H1 (cell line): ENCODE data around the gene THYN1. TPM values are rescaled to one million over a fixed set of nuclear protein-coding genes. Genes with fewer than 3 reads are reported as not detected.
A peak's percentile ranks its signal among the peaks of the same experiment; 100 is the strongest.

Source experiments
- CTCF ChIA-PET: fragments of 300-600 bp; sonication (Branson Sonifier 250); formaldehyde crosslinking; loops from one replicate; lab custom pipeline; 2021; ENCODE audit not compliant: partially characterized antibody; lab: Charles Lee
- POLR2A ChIA-PET: fragments of 300-600 bp; sonication (Branson Sonifier 250); formaldehyde crosslinking; loops from one replicate; lab custom pipeline; 2021; ENCODE audit warnings: inconsistent platforms; ENCODE audit not compliant: partially characterized antibody; lab: Charles Lee
- DNase-seq, 2 experiments: peaks; one replicate each; pipeline versions ENCODE4 v3.0.0 to v3.0.0-alpha.2; 2010 to 2022; ENCODE audit warnings: low spot score in 2 of 2, low read depth in 1 of 2, mixed read lengths in 1 of 2
- FAIRE-seq: peaks from 2 replicates; lab custom pipeline; 2011; peaks lifted over from hg19 to GRCh38; lab: Jason Lieb, UNC
- H2AFZ ChIP-seq: 2 replicates; pipeline ENCODE4 v1.8.1; 2012; ENCODE audit warnings: low read length, inconsistent platforms
- H2AK5ac ChIP-seq: 2 replicates; pipeline ENCODE4 v1.6.1; 2013; ENCODE audit warnings: low read depth, low read length
- H2BK120ac ChIP-seq: replicated peaks from 2 replicates; pipeline ENCODE3; 2013; ENCODE audit warnings: low read depth, low read length, inconsistent platforms
- H2BK12ac ChIP-seq: 2 replicates; pipeline ENCODE4 v1.6.1; 2013; ENCODE audit warnings: low read depth, low read length
- H2BK15ac ChIP-seq: 2 replicates; pipeline ENCODE4 v1.6.1; 2013; ENCODE audit warnings: low read length
- H2BK20ac ChIP-seq: 2 replicates; pipeline ENCODE4 v1.6.1; 2013; ENCODE audit warnings: low read length
- H2BK5ac ChIP-seq: 2 replicates; pipeline ENCODE4 v1.6.1; 2013; ENCODE audit warnings: low read depth, low read length
- H3K14ac ChIP-seq: 2 replicates; pipeline ENCODE4 v1.6.1; 2013; ENCODE audit warnings: inconsistent platforms; ENCODE audit not compliant: insufficient read length
- H3K18ac ChIP-seq: 2 replicates; pipeline ENCODE4 v1.6.1; 2013; ENCODE audit warnings: low read length; ENCODE audit errors: extremely low read depth
- H3K23ac ChIP-seq: 2 replicates; pipeline ENCODE4 v1.6.1; 2013; ENCODE audit warnings: inconsistent platforms; ENCODE audit not compliant: insufficient read length
- H3K23me2 ChIP-seq: 2 replicates; pipeline ENCODE4 v1.6.1; 2013; ENCODE audit warnings: low read depth, low read length
- H3K27ac ChIP-seq: 2 replicates; pipeline ENCODE4 v1.6.1; 2011; ENCODE audit warnings: low read depth, low read length, inconsistent platforms
- H3K27me3 ChIP-seq, 4 experiments: replicated peaks in 1 of 4; 1 replicate in 1 of 4; 2 replicates in 3 of 4; pipeline versions ENCODE4 v1.6.1 to v1.8.1; 2011 to 2013; ENCODE audit warnings: low read length in 3 of 4, mild to moderate bottlenecking in 3 of 4, inconsistent platforms in 2 of 4, mixed read lengths in 2 of 4, moderate library complexity in 1 of 4; ENCODE audit not compliant: control insufficient read depth in 3 of 4, insufficient read depth in 3 of 4; ENCODE audit errors: extremely low read depth in 1 of 4
- H3K36me3 ChIP-seq, 4 experiments: 2 replicates each; pipeline versions ENCODE4 v1.6.1 to v1.8.1; 2011 to 2013; ENCODE audit warnings: mild to moderate bottlenecking in 4 of 4, low read length in 3 of 4, moderate library complexity in 2 of 4, control low read depth in 1 of 4, inconsistent platforms in 1 of 4; ENCODE audit not compliant: insufficient read depth in 4 of 4, control insufficient read depth in 2 of 4
- H3K4ac ChIP-seq: replicated peaks from 2 replicates; pipeline ENCODE3; 2013; ENCODE audit warnings: low read length, low read depth, mixed read lengths, inconsistent platforms; ENCODE audit not compliant: insufficient read length
- H3K4me1 ChIP-seq, 4 experiments: replicated peaks in 1 of 4; 1 replicate in 1 of 4; 2 replicates in 3 of 4; pipeline versions ENCODE4 v1.6.1 to v1.8.1; 2011 to 2013; ENCODE audit warnings: low read length in 3 of 4, inconsistent platforms in 2 of 4, mixed read lengths in 1 of 4; ENCODE audit not compliant: insufficient read depth in 4 of 4, control insufficient read depth in 3 of 4
- H3K4me2 ChIP-seq, 2 experiments: 2 replicates each; pipeline versions ENCODE4 v1.6.1 to v1.8.1; 2011 to 2013; ENCODE audit warnings: low read depth in 2 of 2, low read length in 2 of 2, control low read depth in 1 of 2, inconsistent platforms in 1 of 2, mild to moderate bottlenecking in 1 of 2; ENCODE audit not compliant: insufficient read depth in 1 of 2
- H3K4me3 ChIP-seq, 4 experiments: fragments of 200-600, 300-600 bp in 1 of 4; sonication (generic), shearing (Covaris generic), sonication (Bioruptor Twin) in 1 of 4; 2 replicates each; pipeline versions ENCODE4 v1.5.1 to v1.8.1; 2011 to 2016; ENCODE audit warnings: low read length in 4 of 4, low read depth in 3 of 4, control low read depth in 2 of 4, inconsistent platforms in 2 of 4, mild to moderate bottlenecking in 2 of 4, mixed read lengths in 1 of 4, moderate library complexity in 1 of 4; ENCODE audit not compliant: insufficient read depth in 2 of 4; ENCODE audit errors: extremely low read depth in 1 of 4
- H3K56ac ChIP-seq: replicated peaks from 2 replicates; pipeline ENCODE3; 2013; ENCODE audit warnings: low read depth, mild to moderate bottlenecking, mixed read lengths, low read length, inconsistent platforms; ENCODE audit not compliant: insufficient read length
- H3K79me1 ChIP-seq: 2 replicates; pipeline ENCODE4 v1.6.1; 2013; ENCODE audit warnings: low read depth, low read length, control low read depth
- H3K79me2 ChIP-seq, 2 experiments: 2 replicates each; pipeline versions ENCODE4 v1.6.1 to v1.8.1; 2012 to 2013; ENCODE audit warnings: low read length in 2 of 2, mild to moderate bottlenecking in 2 of 2, inconsistent platforms in 1 of 2; ENCODE audit not compliant: insufficient read depth in 2 of 2, control insufficient read depth in 1 of 2
- H3K9ac ChIP-seq, 4 experiments: replicated peaks in 1 of 4; 1 replicate in 1 of 4; 2 replicates in 3 of 4; pipeline versions ENCODE4 v1.6.1 to v1.8.1; 2011 to 2013; ENCODE audit warnings: low read depth in 3 of 4, low read length in 3 of 4, control low read depth in 2 of 4, mild to moderate bottlenecking in 2 of 4, moderate library complexity in 2 of 4, inconsistent platforms in 1 of 4; ENCODE audit errors: extremely low read depth in 1 of 4
- H3K9me3 ChIP-seq, 2 experiments: 2 replicates each; pipeline versions ENCODE4 v1.6.1 to v1.8.1; 2012 to 2013; ENCODE audit warnings: mild to moderate bottlenecking in 2 of 2, moderate library complexity in 2 of 2, control low read depth in 1 of 2, inconsistent platforms in 1 of 2, low read depth in 1 of 2, low read length in 1 of 2, mixed read lengths in 1 of 2; ENCODE audit not compliant: insufficient read depth in 2 of 2
- H4K20me1 ChIP-seq, 2 experiments: replicated peaks in 1 of 2; 2 replicates each; pipeline versions ENCODE3 to v1.8.1; 2011 to 2013; ENCODE audit warnings: inconsistent platforms in 2 of 2, low read length in 2 of 2, mild to moderate bottlenecking in 1 of 2; ENCODE audit not compliant: insufficient read depth in 2 of 2, control insufficient read depth in 1 of 2
- H4K5ac ChIP-seq: 2 replicates; pipeline ENCODE4 v1.6.1; 2013; ENCODE audit warnings: low read length, low read depth, mixed read lengths, inconsistent platforms; ENCODE audit not compliant: insufficient read length
- H4K8ac ChIP-seq: 2 replicates; pipeline ENCODE4 v1.8.0; 2013; ENCODE audit warnings: mild to moderate bottlenecking, moderate library complexity, low read length, inconsistent platforms; ENCODE audit not compliant: insufficient read depth; ENCODE audit errors: extremely low read depth
- H4K91ac ChIP-seq: replicated peaks from 2 replicates; pipeline ENCODE3; 2013; ENCODE audit warnings: low read length, mixed read lengths, inconsistent platforms; ENCODE audit not compliant: insufficient read length
- ASH2L ChIP-seq: fragments of 200-600, 300-600 bp; sonication (generic); IDR thresholded peaks from one replicate; pipeline ENCODE4 v1.7.1; 2017; ENCODE audit warnings: low read length
- BACH1 ChIP-seq: IDR thresholded peaks from 2 replicates; pipeline ENCODE4 v1.6.1; 2012; ENCODE audit warnings: low read length, improper control_type of control experiment
- CBX5 ChIP-seq: fragments of 300-800, 300-1000 bp; sonication (generic); IDR thresholded peaks from 2 replicates; pipeline ENCODE4 v1.7.1; 2016; ENCODE audit warnings: antibody characterized with exemption, low read length, low read depth
- E2F6 ChIP-seq: IDR thresholded peaks from 2 replicates; pipeline ENCODE4 v1.6.1; 2012; ENCODE audit warnings: inconsistent platforms
- GABPA ChIP-seq: IDR thresholded peaks from 2 replicates; pipeline ENCODE4 v1.6.1; 2011; ENCODE audit warnings: mild to moderate bottlenecking, low read length, moderate library complexity, borderline replicate concordance; ENCODE audit not compliant: insufficient read depth
- KDM5A ChIP-seq: fragments of 200-600 bp; IDR thresholded peaks from 2 replicates; pipeline ENCODE4 v1.7.1; 2012; ENCODE audit warnings: mild to moderate bottlenecking, low read length, inconsistent platforms, mixed read lengths
- NANOG ChIP-seq: IDR thresholded peaks from 2 replicates; pipeline ENCODE4 v1.6.1; 2011; ENCODE audit warnings: low read length, low read depth, mild to moderate bottlenecking, inconsistent platforms; ENCODE audit not compliant: insufficient read depth, poor library complexity, severe bottlenecking
- NRF1 ChIP-seq: IDR thresholded peaks from 2 replicates; pipeline ENCODE4 v1.6.1; 2011; ENCODE audit warnings: mild to moderate bottlenecking, low read depth, low read length, improper control_type of control experiment
- SIN3A ChIP-seq, 2 experiments: IDR thresholded peaks in 1 of 2; conservative IDR thresholded peaks in 1 of 2; 2 replicates each; pipeline ENCODE4 v1.6.1; 2011 to 2012; ENCODE audit warnings: low read length in 2 of 2, improper control_type of control experiment in 1 of 2, low read depth in 1 of 2, mild to moderate bottlenecking in 1 of 2
- SP1 ChIP-seq: IDR thresholded peaks from 2 replicates; pipeline ENCODE4 v1.6.1; 2011; ENCODE audit warnings: low read depth, low read length
- TEAD4 ChIP-seq: IDR thresholded peaks from 2 replicates; pipeline ENCODE4 v1.6.1; 2012; ENCODE audit warnings: low read depth, low read length, inconsistent platforms, mixed read lengths
- WGBS, 2 experiments: shearing (Covaris generic) in 1 of 2; methylation state at CpG; one replicate each; pipeline versions ENCODE4 v1.1.6 to v1.1.7; 2013 to 2015; ENCODE audit warnings: low lambda C conversion rate in 2 of 2, mixed read lengths in 2 of 2, inconsistent platforms in 1 of 2, low coverage in 1 of 2, missing lambda C conversion rate in 1 of 2; ENCODE audit not compliant: insufficient replicate concordance in 2 of 2, insufficient coverage in 1 of 2, insufficient read length in 1 of 2; ENCODE audit errors: extremely low coverage in 1 of 2, missing lambda C conversion rate in 1 of 2; 5-methylcytosine and 5-hydroxymethylcytosine counted together
- polyA plus RNA-seq, 7 experiments: library from polyadenylated mRNA; depleted of rRNA in 3 of 7; stranded (reverse) in 5 of 7; unstranded in 2 of 7; fragments of >200 nt in 5 of 7; fragments of 200-250 nt in 2 of 7; gene quantifications; 1 replicate in 5 of 7; 2 replicates in 1 of 7; 4 replicates in 1 of 7; pipeline versions ENCODE4 v1.2.1 to v1.2.3, GENCODE V29; 2011 to 2013; ENCODE audit warnings: missing spikeins in 2 of 7, mixed read lengths in 2 of 7
- total RNA-seq: library from RNA; stranded (reverse); fragmentation: NEBNext Ultra II Directional; extraction: Animal tissue kit (Norgen Biotek cat#: 25700); gene quantifications from 2 replicates; pipeline ENCODE4 v1.2.1, GENCODE V29; 2021

The THYN1 gene
- total and polyA plus RNA-seq, 2 of the 8 experiments (the other 6 are each of a cell fraction or from before 2014, with no cell fraction given), result 77.3 to 95.1 TPM

GRCh38 chr11:134223121-134223520, 30.0 kb downstream of the THYN1 start:
- peak overlapping the region; percentile 16 to 62 (median 40) for H3K9ac ChIP-seq
- H3K4ac ChIP-seq, result no peak overlapping the region
- no peak overlapping the region for H4K8ac ChIP-seq
- H2AFZ ChIP-seq, result no peak overlapping the region
- peaks cover 0 to 6% (median 0%) of the 10 kb centered on the region in 4 experiments; a peak in 1 of 7 replicates for H3K27me3 ChIP-seq
- DNase-seq (no peak), FAIRE-seq (no peak)
- no peaks in the 10 kb centered on the region for H3K9me3 ChIP-seq
- H3K79me2 ChIP-seq, result peaks cover 0 to 31% of the 10 kb centered on the region in 2 experiments; a peak in 2 of 4 replicates
- H3K18ac ChIP-seq, result no peak overlapping the region
- H3K4me3 ChIP-seq, result peak overlapping the region; percentile 75 to 97 (median 86)
- WGBS, 2 experiments, result 15% methylated on average over 5 of the region's 5 CpGs; no CpG with 5 or more reads in 1 of the 2 experiments
- no peak overlapping the region for H2AK5ac ChIP-seq
- H3K27ac ChIP-seq, result no peak overlapping the region
- H2BK12ac ChIP-seq, result no peak overlapping the region
- no peak overlapping the region for H2BK120ac ChIP-seq
- H3K23me2 ChIP-seq, result peaks cover 20% of the 10 kb centered on the region
- peak overlapping the region; percentile 97 to 99 for H3K4me2 ChIP-seq
- H3K56ac ChIP-seq, result no peak overlapping the region
- no peak overlapping the region for H2BK20ac ChIP-seq
- no peak overlapping the region for H4K5ac ChIP-seq
- peaks cover 9% of the 10 kb centered on the region; the same call in 1 of the 2 replicates for H3K79me1 ChIP-seq
- ChIA-PET CTCF (interaction anchor here (0.6 to 4.8 kb wide), 3 partner anchors 11 to 50 kb away, joined by 3 to 23 read pairs (median 6); no protein-coding TSS in a partner anchor), POLR2A (interaction anchor here (1.3 to 3.4 kb wide), 3 partner anchors 11 to 53 kb away, joined by 3 to 11 read pairs (median 7); partner anchors contain the start of gene GLB1L3)
- no peak overlapping the region for H2BK5ac ChIP-seq
- no peak overlapping the region for H3K23ac ChIP-seq
- peaks cover 0 to 5% (median 3%) of the 10 kb centered on the region in 4 experiments for H3K4me1 ChIP-seq
- no peak overlapping the region for H4K91ac ChIP-seq
- peaks cover 7 to 15% (median 9%) of the 10 kb centered on the region in 4 experiments; a peak in 7 of 8 replicates for H3K36me3 ChIP-seq
- no peak overlapping the region for H3K14ac ChIP-seq
- H2BK15ac ChIP-seq, result no peak overlapping the region
- H4K20me1 ChIP-seq, result peaks cover 2 to 8% of the 10 kb centered on the region in 2 experiments
- TF ChIP-seq TEAD4, result no peak
- TF ChIP-seq GABPA, result no peak
- TF ChIP-seq NANOG, result no peak
- TF ChIP-seq KDM5A, result no peak
- no peak for TF ChIP-seq CBX5
- TF ChIP-seq ASH2L, result no peak
- TF ChIP-seq NRF1, result no peak
- TF ChIP-seq SIN3A (conservative IDR thresholded peaks at IDR 0.05 in 1 of 2, IDR thresholded peaks at IDR 0.05 in 1 of 2; ENCODE audit: low read depth in 1 of 2, low read length in 2 of 2), result no peak
- no peak for TF ChIP-seq SP1
- TF ChIP-seq BACH1, result no peak
- no peak for TF ChIP-seq E2F6
